Testis (tissue), 2 donors: ENCODE results near the gene ZSWIM6.
"Not testable (repeated sequence)": the region's sequence is repeated elsewhere in the genome, so short reads cannot be mapped to it uniquely, and the experiment has no call there.

ENCODE experiments used
- CTCF ChIP-seq, 3 experiments: fragments of 450-650 bp in 2 of 3; fragments of 200-600 bp in 1 of 3; sonication (generic) in 1 of 3; IDR thresholded peaks; one replicate each; pipeline ENCODE4 v1.5.1; 2016 to 2019; ENCODE audit warnings: antibody characterized with exemption in 3 of 3, mild to moderate bottlenecking in 2 of 3, moderate library complexity in 1 of 3
- POLR2A ChIP-seq: fragments of 450-650 bp; IDR thresholded peaks from one replicate; pipeline ENCODE4 v1.6.1; 2017; ENCODE audit warnings: antibody characterized with exemption, mild to moderate bottlenecking, moderate library complexity

- TF ChIP-seq CTCF (IDR thresholded peaks at IDR 0.05); POLR2A: not testable (repeated sequence)
Observed at GRCh38 chr5:61421262-61421661, 89.2 kb downstream of the ZSWIM6 start.
